ENCODE results near the gene TARS2. TPM values are rescaled to one million over a fixed set of nuclear protein-coding genes. Genes with fewer than 3 reads are reported as not detected.
A peak's percentile ranks its signal among the peaks of the same experiment; 100 is the strongest.

TARS2 gene
- polyA plus RNA-seq, 2 of the 4 experiments (the other 2 are of a cell fraction): 19.4 to 21.6 TPM

DNA sequence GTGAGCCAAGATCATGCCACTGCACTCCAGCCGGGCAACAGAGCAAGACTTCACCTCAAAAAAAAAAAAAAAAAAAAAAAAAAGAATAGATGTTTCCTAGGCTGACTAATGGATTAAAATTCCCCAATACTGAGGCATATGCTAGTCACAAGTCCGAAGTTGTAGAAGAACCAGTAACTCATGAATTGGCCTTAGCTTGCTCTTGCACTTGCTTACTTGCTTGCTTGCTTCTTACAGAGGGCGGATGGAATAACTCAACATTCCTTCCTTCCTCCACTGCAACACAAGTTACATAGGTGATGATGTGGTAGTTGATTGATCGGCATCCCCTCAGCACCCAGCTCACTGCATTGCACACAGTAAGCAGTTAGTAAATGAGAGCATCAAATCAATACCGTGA is 2.8 kb upstream of the TARS2 start:
- no peak for FAIRE-seq
- H3K4me3 ChIP-seq: no peak overlapping the region
- H3K9me3 ChIP-seq: no peaks in the 10 kb centered on the region
- no peak for ATAC-seq
- 61% methylated on average over 5 of the region's 5 CpGs for WGBS (ENCODE audit: missing lambda C conversion rate)
- TF ChIP-seq EHF (CRISPR knock-in tag; IDR thresholded peaks at IDR 0.05): no peak
- POLR2A ChIA-PET: no interaction called here
- no peak overlapping the region for H3K4me2 ChIP-seq
- H3K4me1 ChIP-seq: peaks cover 7% of the 10 kb centered on the region; the same call in 2 of the 3 replicates
- H3K27ac ChIP-seq: no peak overlapping the region
- CTCF ChIA-PET: interaction anchor here (0.7 to 2.5 kb wide), 4 partner anchors 15 to 76 kb away, joined by 3 to 19 read pairs (median 9); no protein-coding TSS in a partner anchor
- DNase-seq (ENCODE audit: low read depth in 1 of 2, low spot score in 1 of 2): no peak

DNA sequence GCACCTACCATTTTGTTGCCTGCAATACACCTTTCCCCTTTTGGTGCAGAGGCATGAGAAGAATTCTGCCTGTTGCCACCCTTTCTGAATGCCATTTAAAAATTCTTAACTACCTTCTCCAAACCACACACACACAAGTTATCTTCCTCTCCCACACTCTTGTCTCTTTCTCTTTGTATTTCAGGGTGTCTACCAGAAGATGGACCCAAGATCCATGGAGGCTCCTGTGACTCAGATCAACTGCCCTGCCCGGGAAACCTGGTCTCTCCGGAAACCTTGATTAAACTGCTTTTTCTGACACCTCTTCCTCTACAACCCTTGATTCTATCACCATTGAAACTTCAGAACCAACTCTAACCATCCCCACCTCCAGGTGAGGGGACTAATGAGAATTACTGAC is 2.4 kb upstream of the TARS2 start:
- Histone ChIP-seq H3K9me3 (no peaks in the 10 kb centered on the region), H3K4me2 (no peak overlapping the region), H3K27ac (0 out of 6 replicates have a peak overlapping the region, but pooled peaks of 1 of the 2 experiments have one; percentile 4), H3K4me1 (peaks cover 7% of the 10 kb centered on the region; the same call in 2 of the 3 replicates), H3K4me3 (no peak overlapping the region)
- POLR2A ChIA-PET: no interaction called here
- TF ChIP-seq ZFP36 (IDR thresholded peaks at IDR 0.05; ENCODE audit: borderline replicate concordance, partially characterized antibody): no peak
- TF ChIP-seq EHF (CRISPR knock-in tag; IDR thresholded peaks at IDR 0.05): no peak
- no peak for TF ChIP-seq FOXS1 (CRISPR knock-in tag; IDR thresholded peaks at IDR 0.05)
- TF ChIP-seq CEBPB (IDR thresholded peaks at IDR 0.05): no peak
- TF ChIP-seq HEYL (CRISPR knock-in tag; IDR thresholded peaks at IDR 0.05): no peak
- no peak for TF ChIP-seq JUNB (IDR thresholded peaks at IDR 0.05)
- TF ChIP-seq FOSL2 (IDR thresholded peaks at IDR 0.05): no peak
- TF ChIP-seq FOSL2 (CRISPR knock-in tag; IDR thresholded peaks at IDR 0.05): no peak
- TF ChIP-seq, protein P1, sequence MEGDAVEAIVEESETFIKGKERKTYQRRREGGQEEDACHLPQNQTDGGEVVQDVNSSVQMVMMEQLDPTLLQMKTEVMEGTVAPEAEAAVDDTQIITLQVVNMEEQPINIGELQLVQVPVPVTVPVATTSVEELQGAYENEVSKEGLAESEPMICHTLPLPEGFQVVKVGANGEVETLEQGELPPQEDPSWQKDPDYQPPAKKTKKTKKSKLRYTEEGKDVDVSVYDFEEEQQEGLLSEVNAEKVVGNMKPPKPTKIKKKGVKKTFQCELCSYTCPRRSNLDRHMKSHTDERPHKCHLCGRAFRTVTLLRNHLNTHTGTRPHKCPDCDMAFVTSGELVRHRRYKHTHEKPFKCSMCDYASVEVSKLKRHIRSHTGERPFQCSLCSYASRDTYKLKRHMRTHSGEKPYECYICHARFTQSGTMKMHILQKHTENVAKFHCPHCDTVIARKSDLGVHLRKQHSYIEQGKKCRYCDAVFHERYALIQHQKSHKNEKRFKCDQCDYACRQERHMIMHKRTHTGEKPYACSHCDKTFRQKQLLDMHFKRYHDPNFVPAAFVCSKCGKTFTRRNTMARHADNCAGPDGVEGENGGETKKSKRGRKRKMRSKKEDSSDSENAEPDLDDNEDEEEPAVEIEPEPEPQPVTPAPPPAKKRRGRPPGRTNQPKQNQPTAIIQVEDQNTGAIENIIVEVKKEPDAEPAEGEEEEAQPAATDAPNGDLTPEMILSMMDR (IDR thresholded peaks at IDR 0.05): peak; percentile 31
- peak; percentile 48 to 61; a peak in 4 of 5 replicates for TF ChIP-seq RAD21 (conservative IDR thresholded peaks at IDR 0.05 in 1 of 2, IDR thresholded peaks at IDR 0.05 in 1 of 2)
- CTCF ChIA-PET: interaction anchor here (0.7 to 2.5 kb wide), 8 partner anchors 14 to 328 kb away, joined by 3 to 19 read pairs (median 4); partner anchors contain the start of gene FALEC
- FAIRE-seq (no peak), DNase-seq (ENCODE audit: low read depth in 1 of 2, low spot score in 1 of 2) (peak in 1 of 2 experiments; percentile 53), ATAC-seq (peak; percentile 24 to 54; a peak in 5 of 6 replicates)
- 13% methylated on average over 2 of the region's 2 CpGs for WGBS (ENCODE audit: missing lambda C conversion rate)

DNA sequence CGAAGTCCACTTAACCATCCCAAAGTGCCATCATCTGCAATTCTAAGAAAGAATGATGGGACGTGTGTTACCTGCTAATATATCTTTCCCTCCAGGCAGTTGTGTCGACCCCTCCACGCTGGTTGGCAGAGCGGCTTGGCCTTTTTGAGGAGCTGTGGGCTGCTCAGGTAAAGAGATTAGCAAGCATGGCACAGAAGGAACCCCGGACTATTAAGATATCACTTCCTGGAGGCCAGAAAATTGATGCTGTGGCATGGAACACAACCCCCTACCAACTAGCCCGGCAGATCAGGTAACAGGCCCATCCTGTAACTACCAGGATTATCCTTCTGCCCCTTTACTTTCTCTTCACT is 520 bp downstream of the TARS2 start:
- ChIA-PET POLR2A (interaction anchor here (0.7 to 1.7 kb wide), 3 partner anchors 28 to 124 kb away, joined by 3 to 10 read pairs (median 4); partner anchors contain the start of genes FALEC and RPRD2), CTCF (interaction anchor here (0.5 to 2.3 kb wide), 3 partner anchors 45 to 126 kb away, joined by 3 to 15 read pairs (median 7); no protein-coding TSS in a partner anchor)
- no peak for DNase-seq (ENCODE audit: low read depth in 1 of 2, low spot score in 1 of 2)
- Histone ChIP-seq H3K27ac (peak overlapping the region; percentile 79 to 94), H3K4me1 (peaks cover 7% of the 10 kb centered on the region; the same call in 2 of the 3 replicates), H3K9me3 (no peaks in the 10 kb centered on the region), H3K4me2 (peak overlapping the region; percentile 98), H3K4me3 (peak overlapping the region; percentile 71)
- 8% methylated on average over 7 of the region's 7 CpGs for WGBS (ENCODE audit: missing lambda C conversion rate)
- ATAC-seq: peak in 1 of 2 experiments; percentile 7; a peak in 1 of 6 replicates
- no peak for FAIRE-seq
- TF ChIP-seq, protein P2, sequence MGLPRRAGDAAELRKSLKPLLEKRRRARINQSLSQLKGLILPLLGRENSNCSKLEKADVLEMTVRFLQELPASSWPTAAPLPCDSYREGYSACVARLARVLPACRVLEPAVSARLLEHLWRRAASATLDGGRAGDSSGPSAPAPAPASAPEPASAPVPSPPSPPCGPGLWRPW (IDR thresholded peaks at IDR 0.05): no peak
- no peak for TF ChIP-seq SREBF2 (IDR thresholded peaks at IDR 0.05)
- no peak for TF ChIP-seq JUN (IDR thresholded peaks at IDR 0.05)
- TF ChIP-seq NR3C1 (IDR thresholded peaks at IDR 0.05): no peak
- TF ChIP-seq RARB (CRISPR knock-in tag; IDR thresholded peaks at IDR 0.05): no peak
- no peak for TF ChIP-seq EP300 (IDR thresholded peaks at IDR 0.05)
- TF ChIP-seq KDM5A (IDR thresholded peaks at IDR 0.05): 0 out of 2 replicates have a peak, but pooled peaks have one; percentile 9
- TF ChIP-seq ZC3H11A (IDR thresholded peaks at IDR 0.05): no peak

DNA sequence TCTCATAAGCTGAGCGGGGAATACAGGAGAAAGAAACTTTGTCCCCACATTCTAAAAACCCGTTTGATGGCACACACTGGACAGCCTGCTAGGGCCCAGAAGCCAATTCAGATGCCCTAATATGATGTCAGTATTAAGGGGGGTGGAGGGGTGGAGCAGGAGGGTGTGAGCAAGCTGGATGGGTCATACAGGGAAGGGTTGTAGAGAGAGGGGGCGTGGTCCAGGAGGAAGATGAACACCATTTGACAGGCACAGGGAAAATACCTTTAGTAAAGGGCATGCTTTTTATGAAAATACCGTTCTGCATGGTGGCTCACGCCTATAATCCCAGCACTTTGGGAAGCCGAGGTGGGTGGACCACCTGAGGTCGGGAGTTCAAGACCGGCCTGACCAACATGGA is 6.0 kb downstream of the TARS2 start:
- Histone ChIP-seq H3K4me3 (no peak overlapping the region), H3K4me1 (peaks cover 4% of the 10 kb centered on the region; the same call in 2 of the 3 replicates), H3K9me3 (no peaks in the 10 kb centered on the region), H3K4me2 (no peak overlapping the region), H3K27ac (no peak overlapping the region)
- DNase-seq (ENCODE audit: low read depth in 1 of 2, low spot score in 1 of 2) (no peak), ATAC-seq (no peak), FAIRE-seq (no peak)
- TF ChIP-seq CEBPB (IDR thresholded peaks at IDR 0.05) (no peak), FOXS1 (CRISPR knock-in tag; IDR thresholded peaks at IDR 0.05) (no peak), FOSB (CRISPR knock-in tag; IDR thresholded peaks at IDR 0.05) (no peak), SREBF2 (IDR thresholded peaks at IDR 0.05) (no peak), HDAC2 (IDR thresholded peaks at IDR 0.05) (no peak), KDM5A (IDR thresholded peaks at IDR 0.05) (no peak)
- TF ChIP-seq, protein P3, sequence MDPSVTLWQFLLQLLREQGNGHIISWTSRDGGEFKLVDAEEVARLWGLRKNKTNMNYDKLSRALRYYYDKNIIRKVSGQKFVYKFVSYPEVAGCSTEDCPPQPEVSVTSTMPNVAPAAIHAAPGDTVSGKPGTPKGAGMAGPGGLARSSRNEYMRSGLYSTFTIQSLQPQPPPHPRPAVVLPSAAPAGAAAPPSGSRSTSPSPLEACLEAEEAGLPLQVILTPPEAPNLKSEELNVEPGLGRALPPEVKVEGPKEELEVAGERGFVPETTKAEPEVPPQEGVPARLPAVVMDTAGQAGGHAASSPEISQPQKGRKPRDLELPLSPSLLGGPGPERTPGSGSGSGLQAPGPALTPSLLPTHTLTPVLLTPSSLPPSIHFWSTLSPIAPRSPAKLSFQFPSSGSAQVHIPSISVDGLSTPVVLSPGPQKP (IDR thresholded peaks at IDR 0.05; ENCODE audit: low read depth, low read length): no peak
- TF ChIP-seq, protein P4, sequence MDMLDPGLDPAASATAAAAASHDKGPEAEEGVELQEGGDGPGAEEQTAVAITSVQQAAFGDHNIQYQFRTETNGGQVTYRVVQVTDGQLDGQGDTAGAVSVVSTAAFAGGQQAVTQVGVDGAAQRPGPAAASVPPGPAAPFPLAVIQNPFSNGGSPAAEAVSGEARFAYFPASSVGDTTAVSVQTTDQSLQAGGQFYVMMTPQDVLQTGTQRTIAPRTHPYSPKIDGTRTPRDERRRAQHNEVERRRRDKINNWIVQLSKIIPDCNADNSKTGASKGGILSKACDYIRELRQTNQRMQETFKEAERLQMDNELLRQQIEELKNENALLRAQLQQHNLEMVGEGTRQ (IDR thresholded peaks at IDR 0.05): no peak
- TF ChIP-seq, protein P2 (IDR thresholded peaks at IDR 0.05): no peak
- POLR2A ChIA-PET: no interaction called here
- WGBS (ENCODE audit: missing lambda C conversion rate): 89% methylated on average over 8 of the region's 8 CpGs
- CTCF ChIA-PET: interaction anchor here (0.9 to 1.5 kb wide), 3 partner anchors 39 to 68 kb away, joined by 3 to 7 read pairs (median 7); no protein-coding TSS in a partner anchor
